Omental fat pad (tissue), 4 donors: Measurements from ENCODE around the gene DST. TPM values are rescaled to one million over a fixed set of nuclear protein-coding genes. Genes with fewer than 3 reads are reported as not detected.
"Not testable (repeated sequence)": the region's sequence is repeated elsewhere in the genome, so short reads cannot be mapped to it uniquely, and the experiment has no call there.

Experiments used
- ATAC-seq: fragments of 150-250 bp; one replicate; pipeline ENCODE4 v1.9.1; 2016; ENCODE audit warnings: mild to moderate bottlenecking, moderate library complexity; ENCODE audit not compliant: low FRiP score
- DNase-seq: peaks from one replicate; pipeline ENCODE4 v3.0.0-alpha.2; 2019; ENCODE audit warnings: low spot score
- CTCF ChIP-seq, 3 donors: fragments of 450-650 bp; IDR thresholded peaks; one replicate each; pipeline ENCODE4 v1.5.1; 2016 to 2017; ENCODE audit warnings: antibody characterized with exemption in 3 of 3, mild to moderate bottlenecking in 3 of 3, moderate library complexity in 2 of 3
- total RNA-seq, 4 donors: library from RNA; depleted of rRNA; stranded (reverse); fragments of >200 nt; gene quantifications; one replicate each; pipeline ENCODE4 v1.1.0, GENCODE V29; 2016

The DST gene
- total RNA-seq, 4 donors from 2014 or later: 126 to 371 (median 160) TPM

- ATAC-seq: no peak
- no peak for TF ChIP-seq CTCF (IDR thresholded peaks at IDR 0.05)
These were observed 140.7 kb downstream of the DST start for GRCh38 chr6:56501993-56502392.

DNA sequence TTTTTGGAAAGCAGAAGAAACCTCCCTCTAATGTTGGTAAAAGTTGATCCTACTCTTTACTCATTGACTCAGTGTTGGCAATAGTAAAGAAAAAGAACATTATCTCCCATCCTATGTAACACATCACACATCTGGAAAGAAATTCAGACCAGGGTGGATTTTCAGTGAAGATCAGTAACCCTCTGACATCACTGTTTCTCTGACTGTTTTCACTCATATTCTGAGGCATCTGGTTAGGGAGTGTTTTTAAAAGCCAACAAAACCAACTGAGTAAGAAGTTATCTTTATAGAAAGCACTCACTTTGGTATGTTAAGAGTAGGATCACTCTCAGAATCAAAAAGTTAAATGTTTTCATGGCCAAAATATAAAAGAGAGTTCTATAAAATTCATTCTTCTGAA, 143.6 kb downstream of the DST start:
- DNase-seq (no peak), ATAC-seq (peak; percentile 48)
- TF ChIP-seq CTCF (IDR thresholded peaks at IDR 0.05): no peak

More at GRCh38 chr6:56501993-56502392, 140.7 kb downstream of the DST start:
- DNase-seq: no peak

DNA sequence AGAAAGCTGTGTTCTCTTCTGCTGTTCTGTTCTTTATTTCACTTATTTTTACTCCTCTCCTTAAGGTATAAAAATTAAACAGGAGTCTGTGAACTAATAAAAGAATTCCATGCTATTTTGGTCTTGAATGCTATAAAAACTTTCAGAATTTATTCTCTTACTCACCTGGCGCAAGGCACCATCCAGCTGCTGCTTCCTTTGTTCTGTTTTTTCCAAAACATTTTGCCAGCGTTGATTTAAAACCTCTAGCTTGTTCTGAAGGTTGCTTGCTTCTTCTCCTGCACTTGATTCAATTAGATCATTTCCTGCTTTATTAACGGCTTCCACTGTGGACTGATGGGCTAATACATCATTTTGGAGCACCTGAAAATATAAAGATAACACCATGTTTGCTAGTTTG, 145.0 kb downstream of the DST start:
- TF ChIP-seq CTCF (IDR thresholded peaks at IDR 0.05): no peak
- no peak for DNase-seq
- no peak for ATAC-seq

DNA sequence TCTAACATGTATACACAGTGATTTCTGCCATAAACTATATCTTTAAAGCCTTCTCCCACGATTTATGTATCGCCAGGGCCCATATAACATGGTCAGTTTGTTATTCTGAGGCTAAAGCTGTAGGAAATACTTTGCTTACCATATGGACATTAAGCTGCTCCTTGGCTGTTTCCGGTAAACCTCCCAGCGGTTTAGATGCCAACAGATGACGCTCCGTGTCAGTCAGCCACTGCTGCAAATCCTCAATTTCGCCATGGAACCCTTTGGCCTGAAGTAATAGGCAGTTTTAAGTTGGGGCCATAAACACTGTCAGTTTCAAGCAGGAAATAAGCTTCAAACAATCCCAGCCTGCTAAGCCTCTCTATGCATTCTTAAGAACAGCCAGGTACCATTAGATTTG, 145.4 kb downstream of the DST start:
- no peak for TF ChIP-seq CTCF (IDR thresholded peaks at IDR 0.05)

GRCh38 chr6:56496650-56497049, 146.0 kb downstream of the DST start:
- not testable (repeated sequence) for ATAC-seq

More for the DNA sequence above, 145.4 kb downstream of the DST start:
- no peak for DNase-seq
- no peak for ATAC-seq

DNA sequence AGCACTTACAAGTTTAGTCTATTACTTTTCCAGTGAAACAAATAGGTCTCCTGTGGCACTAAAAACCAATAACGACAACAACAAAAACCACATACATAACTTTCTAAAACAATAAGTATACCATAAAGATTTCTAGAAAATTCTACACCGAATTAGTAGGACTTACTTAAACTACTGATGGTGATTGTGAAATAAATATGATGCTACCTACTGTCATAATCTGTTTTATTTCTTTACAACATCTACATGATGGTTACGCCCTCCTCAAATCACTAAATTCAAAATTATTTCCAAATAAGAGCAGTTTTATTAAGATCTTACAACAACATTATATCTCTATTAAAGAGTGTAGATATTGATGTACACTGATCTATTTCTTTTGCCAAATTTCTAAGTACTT, 147.0 kb downstream of the DST start:
- no peak for DNase-seq
- TF ChIP-seq CTCF (IDR thresholded peaks at IDR 0.05): no peak
- ATAC-seq: no peak

More at GRCh38 chr6:56496650-56497049, 146.0 kb downstream of the DST start:
- DNase-seq: not testable (repeated sequence)

DNA sequence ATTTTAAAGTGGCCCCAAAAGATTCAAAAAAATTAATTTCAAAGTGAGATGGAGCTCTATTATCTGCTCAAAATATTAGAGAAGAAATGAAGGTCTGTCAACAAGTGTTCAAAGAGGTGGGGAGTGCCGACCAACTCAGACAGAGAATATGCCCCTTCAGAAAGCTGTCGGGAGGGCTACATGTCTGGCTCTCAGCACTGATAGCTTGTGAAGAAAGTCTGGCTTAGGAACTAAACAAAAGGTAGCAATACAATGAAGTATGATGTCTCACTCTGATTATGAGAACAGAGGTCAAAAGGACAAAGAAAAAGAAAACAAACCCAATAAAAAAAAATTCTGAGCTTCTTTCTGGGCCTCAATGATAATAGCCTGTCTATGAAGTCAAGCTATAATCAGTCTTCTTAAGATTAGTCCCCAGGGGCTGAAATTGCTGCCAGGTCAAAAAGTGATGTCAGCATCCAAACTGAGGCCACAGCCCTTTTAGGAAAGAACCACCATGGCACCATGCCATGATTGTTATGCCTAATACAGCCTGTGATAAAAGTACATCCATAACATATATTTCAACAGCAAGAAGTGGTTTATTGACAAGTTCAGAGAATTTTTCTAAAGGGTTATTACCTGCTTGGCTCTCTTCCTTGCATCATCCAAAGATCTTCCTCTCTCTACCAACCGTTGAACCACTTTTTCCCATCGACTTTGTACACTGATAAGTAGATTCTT, 150.9 kb downstream of the DST start:
- DNase-seq (peak; percentile 28), ATAC-seq (no peak)
- TF ChIP-seq CTCF (IDR thresholded peaks at IDR 0.05): no peak
